Measurements from ENCODE around the gene ANTKMT. TPM values are rescaled to one million over a fixed set of nuclear protein-coding genes. Genes with fewer than 3 reads are reported as not detected.

The ANTKMT gene
- total RNA-seq, 2 donors from 2014 or later = 42.1 to 83.1 TPM

- Histone ChIP-seq H3K27ac (no peak overlapping the region), H3K36me3 (no peaks in the 10 kb centered on the region), H3K27me3 (no peaks in the 10 kb centered on the region), H3K9me3 (no peaks in the 10 kb centered on the region), H3K4me1 (peaks cover 31% of the 10 kb centered on the region), H3K9ac (ENCODE audit: low read depth in 2 of 2, low read length in 2 of 2) (no peak overlapping the region), H3K4me3 (no peak overlapping the region)
- no peak for DNase-seq
- no peak for TF ChIP-seq CTCF (IDR thresholded peaks at IDR 0.05)
- intact Hi-C loops (cut with DNase I) = no loop called here
Observed at GRCh38 chr16:716768-717325, 4.1 kb upstream of the ANTKMT start.

- DNase-seq = no peak
- no peak overlapping the region for H3K4me3 ChIP-seq
- no peak overlapping the region for H3K27ac ChIP-seq
- no peak overlapping the region for H3K9ac ChIP-seq (ENCODE audit: low read depth in 2 of 2, low read length in 2 of 2)
- intact Hi-C loops (cut with DNase I) = no loop called here
- no peak for TF ChIP-seq CTCF (IDR thresholded peaks at IDR 0.05)
- no peaks in the 10 kb centered on the region for H3K36me3 ChIP-seq
- H3K4me1 ChIP-seq = peaks cover 31% of the 10 kb centered on the region
- no peaks in the 10 kb centered on the region for H3K9me3 ChIP-seq
- no peaks in the 10 kb centered on the region for H3K27me3 ChIP-seq
Observed at GRCh38 chr16:717450-718245, 3.3 kb upstream of the ANTKMT start.

GRCh38 chr16:718389-718788 lies 2.6 kb upstream of the ANTKMT start:
- Histone ChIP-seq H3K27me3 (no peaks in the 10 kb centered on the region), H3K27ac (no peak overlapping the region), H3K4me1 (peaks cover 31% of the 10 kb centered on the region), H3K4me3 (no peak overlapping the region), H3K9me3 (no peaks in the 10 kb centered on the region), H3K36me3 (no peaks in the 10 kb centered on the region), H3K9ac (ENCODE audit: low read depth in 2 of 2, low read length in 2 of 2) (peak overlapping the region in 1 of 2 donors; percentile 46)
- intact Hi-C loops (cut with DNase I) = no loop called here
- no peak for TF ChIP-seq CTCF (IDR thresholded peaks at IDR 0.05)
- no peak for DNase-seq

GRCh38 chr16:718922-719321 lies 2.0 kb upstream of the ANTKMT start:
- H3K27ac ChIP-seq = no peak overlapping the region
- no peaks in the 10 kb centered on the region for H3K36me3 ChIP-seq
- no peaks in the 10 kb centered on the region for H3K9me3 ChIP-seq
- peak; percentile 74 for DNase-seq
- intact Hi-C loops (cut with DNase I) = no loop called here
- H3K9ac ChIP-seq (ENCODE audit: low read depth in 2 of 2, low read length in 2 of 2) = peak overlapping the region in 1 of 2 donors; percentile 46
- H3K27me3 ChIP-seq = no peaks in the 10 kb centered on the region
- H3K4me1 ChIP-seq = peaks cover 31% of the 10 kb centered on the region
- H3K4me3 ChIP-seq = no peak overlapping the region
- TF ChIP-seq CTCF (IDR thresholded peaks at IDR 0.05) = no peak

GRCh38 chr16:719815-720446 lies 1.0 kb upstream of the ANTKMT start:
- intact Hi-C loops (cut with DNase I) = no loop called here
- H3K4me1 ChIP-seq = peaks cover 26% of the 10 kb centered on the region

More at GRCh38 chr16:719815-720446, 1.0 kb upstream of the ANTKMT start:
- H3K4me3 ChIP-seq = peak overlapping the region; percentile 72
- H3K27ac ChIP-seq = peak overlapping the region; percentile 84
- no peaks in the 10 kb centered on the region for H3K27me3 ChIP-seq
- no peaks in the 10 kb centered on the region for H3K9me3 ChIP-seq
- H3K36me3 ChIP-seq = no peaks in the 10 kb centered on the region
- no peak for TF ChIP-seq CTCF (IDR thresholded peaks at IDR 0.05)
- peak; percentile 43 for DNase-seq
- H3K9ac ChIP-seq (ENCODE audit: low read depth in 2 of 2, low read length in 2 of 2) = peak overlapping the region; percentile 85 to 99

Measured in colonic mucosa (tissue), 4 donors.